ENCODE results near the gene DOCK8.

DOCK8 gene

DNA sequence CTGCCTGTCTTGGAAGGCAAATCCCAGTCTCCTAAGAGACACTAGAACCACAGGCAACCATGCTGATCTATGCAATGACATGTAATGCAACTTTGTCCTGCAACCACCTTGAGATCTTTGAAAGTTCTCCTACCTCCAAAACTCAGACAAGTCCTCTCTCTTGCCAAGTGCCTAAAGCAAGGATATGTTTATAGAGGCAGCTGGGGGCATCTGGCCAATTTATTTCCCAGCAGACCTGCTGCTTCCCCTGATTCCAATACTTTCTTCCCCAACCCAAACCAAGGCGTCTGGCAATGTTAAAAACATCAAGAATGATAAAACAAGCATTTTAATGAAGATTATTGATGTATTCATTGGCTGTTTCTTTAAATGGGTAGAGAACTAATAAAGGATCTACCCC is 138.4 kb downstream of the DOCK8 start:
- TF ChIP-seq, protein P1, sequence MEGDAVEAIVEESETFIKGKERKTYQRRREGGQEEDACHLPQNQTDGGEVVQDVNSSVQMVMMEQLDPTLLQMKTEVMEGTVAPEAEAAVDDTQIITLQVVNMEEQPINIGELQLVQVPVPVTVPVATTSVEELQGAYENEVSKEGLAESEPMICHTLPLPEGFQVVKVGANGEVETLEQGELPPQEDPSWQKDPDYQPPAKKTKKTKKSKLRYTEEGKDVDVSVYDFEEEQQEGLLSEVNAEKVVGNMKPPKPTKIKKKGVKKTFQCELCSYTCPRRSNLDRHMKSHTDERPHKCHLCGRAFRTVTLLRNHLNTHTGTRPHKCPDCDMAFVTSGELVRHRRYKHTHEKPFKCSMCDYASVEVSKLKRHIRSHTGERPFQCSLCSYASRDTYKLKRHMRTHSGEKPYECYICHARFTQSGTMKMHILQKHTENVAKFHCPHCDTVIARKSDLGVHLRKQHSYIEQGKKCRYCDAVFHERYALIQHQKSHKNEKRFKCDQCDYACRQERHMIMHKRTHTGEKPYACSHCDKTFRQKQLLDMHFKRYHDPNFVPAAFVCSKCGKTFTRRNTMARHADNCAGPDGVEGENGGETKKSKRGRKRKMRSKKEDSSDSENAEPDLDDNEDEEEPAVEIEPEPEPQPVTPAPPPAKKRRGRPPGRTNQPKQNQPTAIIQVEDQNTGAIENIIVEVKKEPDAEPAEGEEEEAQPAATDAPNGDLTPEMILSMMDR (IDR thresholded peaks at IDR 0.05; ENCODE audit: control extremely low read depth, extremely low read depth, low read depth, missing control alignments), result no peak
- no peak for DNase-seq (ENCODE audit: extremely low spot score)
- ChIA-PET CTCF (interaction anchor here (1.5 kb wide), 1 partner anchor 8 kb away, joined by 3 read pairs; no protein-coding TSS in a partner anchor), POLR2A (no interaction called here)

DNA sequence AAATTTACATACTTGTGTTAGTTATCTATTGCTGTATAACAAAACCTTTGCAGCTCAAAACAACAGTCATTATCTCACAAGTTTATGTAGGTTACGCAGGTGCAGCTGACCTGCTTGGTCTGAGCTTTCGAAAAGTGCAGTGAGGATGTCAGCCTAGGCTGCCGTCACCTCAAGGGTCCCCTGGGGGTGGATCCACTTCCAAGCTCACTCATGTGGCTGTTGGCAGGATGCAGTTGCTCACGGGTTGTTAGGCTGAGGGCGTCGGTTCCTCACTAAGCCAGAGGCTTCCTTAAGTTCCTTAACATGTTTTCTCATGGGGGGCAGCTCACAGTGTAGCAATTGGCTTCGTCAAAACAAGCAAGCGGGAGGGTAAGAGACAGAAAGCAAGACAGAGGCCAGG is 139.8 kb downstream of the DOCK8 start:
- ChIA-PET POLR2A (no interaction called here), CTCF (interaction anchor here (1.8 kb wide), 1 partner anchor 655 kb away, joined by 5 read pairs; no protein-coding TSS in a partner anchor)
- no peak for DNase-seq (ENCODE audit: extremely low spot score)
- TF ChIP-seq, protein P1 (IDR thresholded peaks at IDR 0.05; ENCODE audit: control extremely low read depth, extremely low read depth, low read depth, missing control alignments), result no peak

DNA sequence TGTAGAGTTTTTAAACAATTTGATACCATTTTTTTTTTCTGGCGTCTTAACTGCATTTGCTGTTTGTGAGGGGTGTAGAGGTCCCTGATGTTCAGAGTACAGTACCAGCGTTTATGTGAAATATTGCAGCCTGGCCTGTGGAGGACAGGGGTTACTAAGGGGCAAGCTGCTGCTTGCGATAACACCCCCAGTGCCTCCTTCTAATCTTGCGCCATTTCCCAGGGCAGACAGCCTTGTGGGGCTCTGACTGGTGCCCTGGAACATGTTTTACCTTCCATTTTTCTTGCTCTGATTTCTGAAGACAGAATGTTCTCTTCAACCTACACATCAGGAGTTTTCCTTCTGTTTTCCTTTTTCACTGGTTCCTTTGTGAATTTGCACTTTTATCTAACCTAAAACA is 142.9 kb downstream of the DOCK8 start:
- ChIA-PET POLR2A (no interaction called here), CTCF (no interaction called here)
- no peak for DNase-seq (ENCODE audit: extremely low spot score)
- TF ChIP-seq, protein P1 (IDR thresholded peaks at IDR 0.05; ENCODE audit: control extremely low read depth, extremely low read depth, low read depth, missing control alignments), result no peak

- TF ChIP-seq, protein P1 (IDR thresholded peaks at IDR 0.05; ENCODE audit: control extremely low read depth, extremely low read depth, low read depth, missing control alignments), result no peak
- ChIA-PET POLR2A (no interaction called here), CTCF (interaction anchor here (1.0 kb wide), 1 partner anchor 12 kb away, joined by 3 read pairs; no protein-coding TSS in a partner anchor)
- DNase-seq (ENCODE audit: extremely low spot score), result no peak
These were observed 148.1 kb downstream of the DOCK8 start for GRCh38 chr9:362561-363273.

- POLR2A ChIA-PET, result no interaction called here
- TF ChIP-seq, protein P1 (IDR thresholded peaks at IDR 0.05; ENCODE audit: control extremely low read depth, extremely low read depth, low read depth, missing control alignments), result no peak
- CTCF ChIA-PET, result no interaction called here
- DNase-seq (ENCODE audit: extremely low spot score), result no peak
These were observed 148.6 kb downstream of the DOCK8 start for GRCh38 chr9:363274-363612.

DNA sequence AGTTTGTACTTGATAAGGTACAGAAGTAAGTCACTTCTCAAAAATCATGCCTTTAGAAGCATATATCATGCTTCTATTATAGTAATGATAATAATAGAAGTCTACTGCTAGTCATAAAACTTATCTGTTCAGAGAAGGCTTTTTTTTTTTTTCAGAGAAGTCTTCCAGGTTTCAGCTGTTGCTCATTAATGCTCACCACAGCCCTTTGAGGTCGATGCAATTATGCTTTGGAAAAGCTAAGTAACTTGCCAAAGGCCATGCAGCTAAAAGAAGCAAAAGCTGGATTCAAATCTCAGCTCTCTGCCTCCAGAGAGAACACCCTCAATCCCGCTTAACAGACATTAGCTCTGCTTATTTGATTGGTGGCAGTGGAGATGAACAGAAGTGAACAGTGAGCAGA is 150.8 kb downstream of the DOCK8 start:
- TF ChIP-seq, protein P1 (IDR thresholded peaks at IDR 0.05; ENCODE audit: control extremely low read depth, extremely low read depth, low read depth, missing control alignments), result no peak
- ChIA-PET CTCF (no interaction called here), POLR2A (no interaction called here)
- no peak for DNase-seq (ENCODE audit: extremely low spot score)
